Type B pancreatic cell (in vitro differentiated cells): Measurements from ENCODE around the gene MYO19. TPM values are rescaled to one million over a fixed set of nuclear protein-coding genes. Genes with fewer than 3 reads are reported as not detected.
A peak's percentile ranks its signal among the peaks of the same experiment; 100 is the strongest.

ENCODE experiments used
- DNase-seq: peaks from one replicate; pipeline ENCODE4 v3.0.0; 2021; ENCODE audit warnings: mixed read lengths; ENCODE audit not compliant: unreplicated experiment; ENCODE audit errors: extremely low spot score
- H3K27ac Mint-ChIP-seq: 2 replicates; pipeline ENCODE4 v1.8.0; 2021; ENCODE audit warnings: mild to moderate bottlenecking, mixed read lengths
- H3K27me3 Mint-ChIP-seq: 2 replicates; pipeline ENCODE4 v1.8.0; 2021; ENCODE audit warnings: mixed read lengths
- H3K36me3 Mint-ChIP-seq: 2 replicates; pipeline ENCODE4 v1.8.0; 2021; ENCODE audit warnings: mixed read lengths
- H3K4me1 Mint-ChIP-seq: one replicate; pipeline ENCODE4 v1.8.0; 2021; ENCODE audit warnings: mixed read lengths; ENCODE audit not compliant: unreplicated experiment
- H3K4me3 Mint-ChIP-seq: 2 replicates; pipeline ENCODE4 v1.8.0; 2021; ENCODE audit warnings: mild to moderate bottlenecking, mixed read lengths
- H3K9me3 Mint-ChIP-seq: 2 replicates; pipeline ENCODE4 v1.8.0; 2021; ENCODE audit warnings: mixed read lengths
- total RNA-seq: library from RNA; stranded (reverse); gene quantifications from 2 replicates; pipeline ENCODE4 v1.2.1, GENCODE V29; 2021; ENCODE audit warnings: low replicate concordance
- TF ChIP-seq, protein P1 (sequence below): fragments of 200-600 bp; sonication (generic); conservative IDR thresholded peaks from 2 replicates; pipeline ENCODE4 v1.5.0; 2021; ENCODE audit warnings: antibody characterized with exemption, mild to moderate bottlenecking

Gene MYO19
- total RNA-seq, 1 donor from 2014 or later, result 94.7 TPM

DNA sequence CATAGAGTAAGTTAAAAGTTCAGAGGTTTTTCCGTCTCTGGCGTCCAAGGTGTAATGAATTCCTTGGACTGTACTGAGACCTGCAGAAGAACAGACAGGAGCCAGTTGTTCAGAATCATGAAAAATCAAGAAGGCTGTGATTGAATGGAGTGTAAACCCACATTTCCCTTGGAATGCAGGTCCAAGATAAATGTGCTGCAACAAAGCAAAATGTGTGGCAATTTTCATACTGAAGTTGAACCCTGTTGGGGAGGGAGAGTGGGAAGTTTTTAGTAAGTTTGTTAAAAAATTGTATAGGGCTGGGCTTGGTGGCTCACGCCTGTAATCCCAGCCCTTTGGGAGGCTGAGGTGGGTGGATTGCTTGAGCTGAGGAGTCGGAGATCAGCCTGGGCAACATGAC lies 31.4 kb upstream of the MYO19 start:
- TF ChIP-seq, protein P1, sequence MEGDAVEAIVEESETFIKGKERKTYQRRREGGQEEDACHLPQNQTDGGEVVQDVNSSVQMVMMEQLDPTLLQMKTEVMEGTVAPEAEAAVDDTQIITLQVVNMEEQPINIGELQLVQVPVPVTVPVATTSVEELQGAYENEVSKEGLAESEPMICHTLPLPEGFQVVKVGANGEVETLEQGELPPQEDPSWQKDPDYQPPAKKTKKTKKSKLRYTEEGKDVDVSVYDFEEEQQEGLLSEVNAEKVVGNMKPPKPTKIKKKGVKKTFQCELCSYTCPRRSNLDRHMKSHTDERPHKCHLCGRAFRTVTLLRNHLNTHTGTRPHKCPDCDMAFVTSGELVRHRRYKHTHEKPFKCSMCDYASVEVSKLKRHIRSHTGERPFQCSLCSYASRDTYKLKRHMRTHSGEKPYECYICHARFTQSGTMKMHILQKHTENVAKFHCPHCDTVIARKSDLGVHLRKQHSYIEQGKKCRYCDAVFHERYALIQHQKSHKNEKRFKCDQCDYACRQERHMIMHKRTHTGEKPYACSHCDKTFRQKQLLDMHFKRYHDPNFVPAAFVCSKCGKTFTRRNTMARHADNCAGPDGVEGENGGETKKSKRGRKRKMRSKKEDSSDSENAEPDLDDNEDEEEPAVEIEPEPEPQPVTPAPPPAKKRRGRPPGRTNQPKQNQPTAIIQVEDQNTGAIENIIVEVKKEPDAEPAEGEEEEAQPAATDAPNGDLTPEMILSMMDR, result no peak
- no peak for DNase-seq
- Mint-ChIP-seq H3K4me3 (no peak overlapping the region), H3K4me1 (no peaks in the 10 kb centered on the region), H3K27ac (no peak overlapping the region), H3K27me3 (no peaks in the 10 kb centered on the region), H3K9me3 (no peaks in the 10 kb centered on the region), H3K36me3 (peaks cover 26% of the 10 kb centered on the region)

DNA sequence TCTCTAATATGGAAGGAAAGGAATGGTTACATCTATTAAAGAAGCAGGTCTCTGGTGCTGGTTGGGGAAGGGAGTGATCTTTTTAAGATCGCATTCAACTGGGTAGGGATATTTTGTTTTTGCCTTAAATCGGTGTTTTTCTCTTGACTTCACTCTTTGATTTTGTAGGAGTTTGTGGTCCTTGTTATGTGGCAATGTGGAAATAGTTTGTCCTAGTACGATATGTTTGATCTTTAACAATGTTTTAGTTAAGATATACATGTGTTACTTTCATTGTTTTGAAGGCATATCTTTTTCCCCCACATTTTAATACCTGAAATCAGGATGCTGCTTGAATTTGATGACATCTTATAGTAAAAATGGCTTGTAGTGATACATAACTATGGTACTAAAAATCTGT lies 18.8 kb upstream of the MYO19 start:
- Mint-ChIP-seq H3K27me3 (no peaks in the 10 kb centered on the region), H3K9me3 (no peaks in the 10 kb centered on the region), H3K4me3 (no peak overlapping the region), H3K27ac (peak overlapping the region; percentile 30), H3K4me1 (peaks cover 11% of the 10 kb centered on the region), H3K36me3 (peaks cover 21% of the 10 kb centered on the region)
- TF ChIP-seq, protein P1, result no peak
- no peak for DNase-seq

DNA sequence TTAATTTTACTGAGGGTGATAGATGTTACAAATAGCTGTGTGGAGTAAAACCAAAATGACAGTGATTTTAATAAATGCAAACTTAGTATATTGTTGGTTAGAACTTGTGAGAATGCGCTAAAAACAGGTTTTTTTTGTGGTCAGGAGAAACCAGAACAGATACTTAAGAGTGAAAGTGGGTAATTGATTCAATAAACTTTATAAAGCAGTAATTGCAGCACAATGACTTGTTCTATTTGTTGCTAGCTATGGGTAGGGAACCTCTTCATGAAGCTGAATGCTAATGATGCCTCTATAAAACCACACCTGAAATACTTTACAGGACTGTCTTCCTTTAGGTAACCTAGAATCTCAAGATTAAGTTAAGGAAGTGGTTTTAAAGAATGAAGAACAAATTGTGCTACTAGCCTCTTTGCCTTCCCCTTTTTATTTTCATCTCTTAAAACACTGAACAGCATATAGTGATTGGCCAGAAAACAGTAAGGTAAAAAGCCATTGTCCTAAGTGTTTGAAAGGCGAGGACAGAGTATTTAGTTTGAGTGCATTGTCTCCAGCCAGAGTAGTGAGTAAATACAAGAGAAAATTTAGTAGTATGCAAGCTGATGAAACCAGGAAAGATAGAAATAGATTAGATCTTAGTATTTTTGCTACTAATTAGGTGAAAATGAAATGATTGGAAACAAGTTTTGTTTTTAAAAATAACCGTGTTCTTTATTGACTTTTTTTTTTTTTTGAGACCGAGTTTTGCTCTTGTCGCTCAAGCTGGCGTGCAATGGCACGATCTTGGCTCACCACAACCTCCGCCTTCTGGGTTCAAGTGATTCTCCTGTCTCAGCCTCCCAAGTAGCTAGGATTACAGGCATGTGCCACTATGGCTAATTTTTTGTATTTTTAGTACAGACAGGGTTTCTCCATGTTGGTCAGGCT lies 16.1 kb upstream of the MYO19 start:
- no peaks in the 10 kb centered on the region for H3K27me3 Mint-ChIP-seq
- H3K4me1 Mint-ChIP-seq, result peaks cover 22% of the 10 kb centered on the region
- no peak overlapping the region for H3K4me3 Mint-ChIP-seq
- H3K9me3 Mint-ChIP-seq, result no peaks in the 10 kb centered on the region
- DNase-seq, result no peak
- peaks cover 11% of the 10 kb centered on the region for H3K36me3 Mint-ChIP-seq
- TF ChIP-seq, protein P1, result no peak
- H3K27ac Mint-ChIP-seq, result peak overlapping the region; percentile 64

DNA sequence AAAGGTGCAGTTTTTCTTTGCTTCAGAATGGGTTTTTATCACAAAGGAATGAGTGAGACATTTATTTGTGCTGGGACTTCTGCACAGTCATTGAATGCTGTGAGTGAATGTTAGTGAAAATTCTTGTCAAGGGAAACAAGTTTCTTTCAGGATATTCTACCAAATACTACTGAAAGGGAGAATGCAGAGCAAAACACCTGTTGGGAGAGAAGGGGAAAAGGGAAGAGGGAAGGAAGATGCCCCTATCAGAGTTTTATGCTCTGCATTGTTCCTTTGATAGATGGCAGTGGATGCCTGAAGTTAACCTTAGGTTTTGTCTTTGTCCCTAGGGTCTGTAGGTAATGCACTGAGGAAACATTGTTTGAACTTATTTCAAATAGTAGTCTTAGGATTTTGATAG lies 13.1 kb upstream of the MYO19 start:
- TF ChIP-seq, protein P1, result no peak
- peaks cover 26% of the 10 kb centered on the region for H3K4me1 Mint-ChIP-seq
- H3K27ac Mint-ChIP-seq, result peak overlapping the region; percentile 94
- H3K27me3 Mint-ChIP-seq, result no peaks in the 10 kb centered on the region
- DNase-seq, result no peak
- peak overlapping the region; percentile 94 for H3K4me3 Mint-ChIP-seq
- no peaks in the 10 kb centered on the region for H3K9me3 Mint-ChIP-seq
- H3K36me3 Mint-ChIP-seq, result peaks cover 9% of the 10 kb centered on the region

DNA sequence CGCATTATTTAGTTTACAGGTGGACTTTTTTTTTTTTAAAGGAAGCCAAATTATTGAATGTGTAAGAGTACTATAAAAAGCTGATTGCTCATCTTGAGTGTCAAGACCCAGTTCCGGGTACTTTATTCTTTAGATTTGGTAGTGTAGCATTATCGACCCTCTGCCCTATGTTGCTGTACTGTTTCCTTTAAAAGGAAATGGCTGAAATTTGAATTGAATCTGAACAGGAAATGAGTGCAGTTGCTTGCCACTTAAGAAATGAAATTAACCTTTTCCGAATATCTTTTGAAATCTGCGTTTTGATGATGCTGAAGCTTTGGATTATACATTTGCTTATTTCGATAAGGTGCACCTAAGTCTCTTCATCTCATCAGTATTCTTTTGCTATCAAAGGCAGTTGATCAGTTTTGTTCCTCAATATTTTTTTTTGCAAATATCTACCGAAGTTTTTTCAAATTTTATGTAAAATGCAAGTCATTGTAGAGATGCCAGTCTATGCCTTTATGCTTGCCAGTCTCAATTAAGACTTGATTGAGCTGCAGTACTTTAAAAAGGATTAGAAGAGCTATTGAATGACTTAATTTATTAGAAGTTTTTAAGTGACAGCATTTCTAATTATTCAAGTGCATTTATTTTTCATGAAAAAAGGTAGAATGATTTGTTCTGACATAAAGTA lies 11.9 kb upstream of the MYO19 start:
- Mint-ChIP-seq H3K4me3 (peak overlapping the region; percentile 94), H3K4me1 (peaks cover 22% of the 10 kb centered on the region), H3K9me3 (no peaks in the 10 kb centered on the region), H3K27ac (peak overlapping the region; percentile 94), H3K27me3 (no peaks in the 10 kb centered on the region), H3K36me3 (peaks cover 9% of the 10 kb centered on the region)
- TF ChIP-seq, protein P1, result no peak
- no peak for DNase-seq
